Vagina (tissue), 2 donors: ENCODE data around the gene SLC7A6OS.

Experiments
- POLR2A ChIP-seq, 2 donors: fragments of 450-650 bp; IDR thresholded peaks; one replicate each; pipeline ENCODE4 v1.6.1; 2017; ENCODE audit warnings: antibody characterized with exemption in 2 of 2, mild to moderate bottlenecking in 2 of 2, moderate library complexity in 2 of 2
- TF ChIP-seq, protein P1 (sequence below), 3 experiments: fragments of 450-650 bp in 2 of 3; fragments of 200-600 bp in 1 of 3; sonication (generic) in 1 of 3; IDR thresholded peaks; one replicate each; pipeline ENCODE4 v1.5.1; 2017 to 2019; ENCODE audit warnings: antibody characterized with exemption in 3 of 3, mild to moderate bottlenecking in 2 of 3, moderate library complexity in 2 of 3

GRCh38 chr16:68251832-68252231 lies 58.9 kb downstream of the SLC7A6OS start:
- TF ChIP-seq, protein P1, sequence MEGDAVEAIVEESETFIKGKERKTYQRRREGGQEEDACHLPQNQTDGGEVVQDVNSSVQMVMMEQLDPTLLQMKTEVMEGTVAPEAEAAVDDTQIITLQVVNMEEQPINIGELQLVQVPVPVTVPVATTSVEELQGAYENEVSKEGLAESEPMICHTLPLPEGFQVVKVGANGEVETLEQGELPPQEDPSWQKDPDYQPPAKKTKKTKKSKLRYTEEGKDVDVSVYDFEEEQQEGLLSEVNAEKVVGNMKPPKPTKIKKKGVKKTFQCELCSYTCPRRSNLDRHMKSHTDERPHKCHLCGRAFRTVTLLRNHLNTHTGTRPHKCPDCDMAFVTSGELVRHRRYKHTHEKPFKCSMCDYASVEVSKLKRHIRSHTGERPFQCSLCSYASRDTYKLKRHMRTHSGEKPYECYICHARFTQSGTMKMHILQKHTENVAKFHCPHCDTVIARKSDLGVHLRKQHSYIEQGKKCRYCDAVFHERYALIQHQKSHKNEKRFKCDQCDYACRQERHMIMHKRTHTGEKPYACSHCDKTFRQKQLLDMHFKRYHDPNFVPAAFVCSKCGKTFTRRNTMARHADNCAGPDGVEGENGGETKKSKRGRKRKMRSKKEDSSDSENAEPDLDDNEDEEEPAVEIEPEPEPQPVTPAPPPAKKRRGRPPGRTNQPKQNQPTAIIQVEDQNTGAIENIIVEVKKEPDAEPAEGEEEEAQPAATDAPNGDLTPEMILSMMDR (IDR thresholded peaks at IDR 0.05) = no peak
- TF ChIP-seq POLR2A (IDR thresholded peaks at IDR 0.05) = no peak
